OCI-LY7 (cell line): ENCODE measurements around the gene RBM44.

ENCODE experiments used
- EZH2phosphoT487 ChIP-seq: fragments of 200-600 bp; sonication (generic); IDR thresholded peaks from 2 replicates; pipeline ENCODE4 v1.6.1; 2018; ENCODE audit warnings: low read depth, borderline replicate concordance, mild to moderate bottlenecking, mixed run types, antibody characterized with exemption, low read length, moderate library complexity, mixed read lengths
- TF ChIP-seq, protein P1 (sequence below): fragments of 200-600 bp; sonication (generic); conservative IDR thresholded peaks from 2 replicates; pipeline ENCODE4 v1.5.1; 2014; ENCODE audit warnings: mild to moderate bottlenecking, antibody characterized with exemption, low read length, moderate library complexity, mixed read lengths

DNA sequence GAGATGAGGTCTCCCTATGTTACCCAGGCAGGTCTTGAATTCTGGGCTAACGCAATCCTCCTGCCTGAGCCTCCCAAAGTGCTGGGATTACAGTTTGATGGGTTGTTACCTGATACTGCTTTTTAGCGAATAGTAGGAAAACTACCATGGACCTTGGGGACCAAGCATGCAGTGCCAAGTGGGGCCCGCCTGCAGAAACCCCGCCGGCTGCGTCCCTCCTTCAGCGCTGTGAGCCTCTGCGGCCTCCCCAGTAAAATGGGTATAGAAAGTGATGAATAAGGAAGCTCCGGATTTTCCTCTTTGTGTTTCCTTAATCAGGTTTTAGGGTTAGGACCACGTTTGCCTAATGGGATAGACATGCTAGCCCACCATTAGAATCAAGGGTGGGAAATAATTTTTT, 91.2 kb downstream of the RBM44 start:
- TF ChIP-seq, protein P1, sequence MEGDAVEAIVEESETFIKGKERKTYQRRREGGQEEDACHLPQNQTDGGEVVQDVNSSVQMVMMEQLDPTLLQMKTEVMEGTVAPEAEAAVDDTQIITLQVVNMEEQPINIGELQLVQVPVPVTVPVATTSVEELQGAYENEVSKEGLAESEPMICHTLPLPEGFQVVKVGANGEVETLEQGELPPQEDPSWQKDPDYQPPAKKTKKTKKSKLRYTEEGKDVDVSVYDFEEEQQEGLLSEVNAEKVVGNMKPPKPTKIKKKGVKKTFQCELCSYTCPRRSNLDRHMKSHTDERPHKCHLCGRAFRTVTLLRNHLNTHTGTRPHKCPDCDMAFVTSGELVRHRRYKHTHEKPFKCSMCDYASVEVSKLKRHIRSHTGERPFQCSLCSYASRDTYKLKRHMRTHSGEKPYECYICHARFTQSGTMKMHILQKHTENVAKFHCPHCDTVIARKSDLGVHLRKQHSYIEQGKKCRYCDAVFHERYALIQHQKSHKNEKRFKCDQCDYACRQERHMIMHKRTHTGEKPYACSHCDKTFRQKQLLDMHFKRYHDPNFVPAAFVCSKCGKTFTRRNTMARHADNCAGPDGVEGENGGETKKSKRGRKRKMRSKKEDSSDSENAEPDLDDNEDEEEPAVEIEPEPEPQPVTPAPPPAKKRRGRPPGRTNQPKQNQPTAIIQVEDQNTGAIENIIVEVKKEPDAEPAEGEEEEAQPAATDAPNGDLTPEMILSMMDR: no peak
- TF ChIP-seq EZH2phosphoT487: no peak
